Neutrophil (primary cell): ENCODE results near the gene SLC12A9.

Experiments used
- H3K27ac ChIP-seq: fragments of 200-600 bp; sonication (generic); 2 replicates; pipeline ENCODE4 v1.5.1; 2016; ENCODE audit warnings: mild to moderate bottlenecking, moderate library complexity
- H3K27me3 ChIP-seq: fragments of 200-600 bp; sonication (generic); 2 replicates; pipeline ENCODE4 v1.6.0; 2016; ENCODE audit warnings: mild to moderate bottlenecking
- H3K36me3 ChIP-seq: fragments of 200-600 bp; sonication (generic); 2 replicates; pipeline ENCODE4 v1.5.1; 2017
- H3K4me1 ChIP-seq, 2 experiments: fragments of 200-600 bp in 1 of 2; sonication (generic) in 1 of 2; 1 replicate in 1 of 2; 2 replicates in 1 of 2; pipeline versions ENCODE4 v1.5.1 to v1.6.1; 2013 to 2016; ENCODE audit warnings: low read depth in 1 of 2, low read length in 1 of 2, mild to moderate bottlenecking in 1 of 2, moderate library complexity in 1 of 2; ENCODE audit not compliant: control insufficient read depth in 1 of 2, insufficient read depth in 1 of 2
- H3K4me3 ChIP-seq, 2 experiments: fragments of 200-600 bp in 1 of 2; sonication (generic) in 1 of 2; 1 replicate in 1 of 2; 2 replicates in 1 of 2; pipeline ENCODE4 v1.5.1; 2013 to 2016; ENCODE audit warnings: low read depth in 1 of 2, low read length in 1 of 2, mild to moderate bottlenecking in 1 of 2, moderate library complexity in 1 of 2
- H3K9me3 ChIP-seq: fragments of 200-600 bp; sonication (generic); 2 replicates; pipeline ENCODE4 v1.5.1; 2016
- TF ChIP-seq, protein P1 (sequence below): fragments of 200-600 bp; sonication (generic); IDR thresholded peaks from 2 replicates; pipeline ENCODE4 v1.5.1; 2016; ENCODE audit warnings: antibody characterized with exemption

SLC12A9 gene

DNA sequence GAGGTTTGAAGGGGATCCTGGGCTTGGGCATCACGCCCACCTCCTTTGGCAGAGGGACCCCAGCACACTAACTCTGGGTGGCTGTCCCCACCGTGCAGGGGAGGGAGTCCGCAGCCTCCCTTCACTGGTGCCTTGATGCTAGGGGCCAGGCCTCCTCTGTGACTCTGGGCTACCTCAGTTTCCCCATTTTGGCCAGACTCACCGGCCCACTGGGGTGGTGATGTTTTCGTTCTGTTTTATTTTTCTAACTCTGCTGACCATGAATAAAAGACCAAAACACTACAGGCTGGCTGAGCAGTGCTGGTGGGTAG is 14.2 kb downstream of the SLC12A9 start:
- Histone ChIP-seq H3K27ac (peak overlapping the region; percentile 36), H3K4me1 (peaks cover 28 to 38% of the 10 kb centered on the region in 2 experiments), H3K4me3 (peak overlapping the region; percentile 51 to 58), H3K27me3 (no peaks in the 10 kb centered on the region), H3K9me3 (no peaks in the 10 kb centered on the region), H3K36me3 (peaks cover 58% of the 10 kb centered on the region)
- TF ChIP-seq, protein P1, sequence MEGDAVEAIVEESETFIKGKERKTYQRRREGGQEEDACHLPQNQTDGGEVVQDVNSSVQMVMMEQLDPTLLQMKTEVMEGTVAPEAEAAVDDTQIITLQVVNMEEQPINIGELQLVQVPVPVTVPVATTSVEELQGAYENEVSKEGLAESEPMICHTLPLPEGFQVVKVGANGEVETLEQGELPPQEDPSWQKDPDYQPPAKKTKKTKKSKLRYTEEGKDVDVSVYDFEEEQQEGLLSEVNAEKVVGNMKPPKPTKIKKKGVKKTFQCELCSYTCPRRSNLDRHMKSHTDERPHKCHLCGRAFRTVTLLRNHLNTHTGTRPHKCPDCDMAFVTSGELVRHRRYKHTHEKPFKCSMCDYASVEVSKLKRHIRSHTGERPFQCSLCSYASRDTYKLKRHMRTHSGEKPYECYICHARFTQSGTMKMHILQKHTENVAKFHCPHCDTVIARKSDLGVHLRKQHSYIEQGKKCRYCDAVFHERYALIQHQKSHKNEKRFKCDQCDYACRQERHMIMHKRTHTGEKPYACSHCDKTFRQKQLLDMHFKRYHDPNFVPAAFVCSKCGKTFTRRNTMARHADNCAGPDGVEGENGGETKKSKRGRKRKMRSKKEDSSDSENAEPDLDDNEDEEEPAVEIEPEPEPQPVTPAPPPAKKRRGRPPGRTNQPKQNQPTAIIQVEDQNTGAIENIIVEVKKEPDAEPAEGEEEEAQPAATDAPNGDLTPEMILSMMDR = no peak

DNA sequence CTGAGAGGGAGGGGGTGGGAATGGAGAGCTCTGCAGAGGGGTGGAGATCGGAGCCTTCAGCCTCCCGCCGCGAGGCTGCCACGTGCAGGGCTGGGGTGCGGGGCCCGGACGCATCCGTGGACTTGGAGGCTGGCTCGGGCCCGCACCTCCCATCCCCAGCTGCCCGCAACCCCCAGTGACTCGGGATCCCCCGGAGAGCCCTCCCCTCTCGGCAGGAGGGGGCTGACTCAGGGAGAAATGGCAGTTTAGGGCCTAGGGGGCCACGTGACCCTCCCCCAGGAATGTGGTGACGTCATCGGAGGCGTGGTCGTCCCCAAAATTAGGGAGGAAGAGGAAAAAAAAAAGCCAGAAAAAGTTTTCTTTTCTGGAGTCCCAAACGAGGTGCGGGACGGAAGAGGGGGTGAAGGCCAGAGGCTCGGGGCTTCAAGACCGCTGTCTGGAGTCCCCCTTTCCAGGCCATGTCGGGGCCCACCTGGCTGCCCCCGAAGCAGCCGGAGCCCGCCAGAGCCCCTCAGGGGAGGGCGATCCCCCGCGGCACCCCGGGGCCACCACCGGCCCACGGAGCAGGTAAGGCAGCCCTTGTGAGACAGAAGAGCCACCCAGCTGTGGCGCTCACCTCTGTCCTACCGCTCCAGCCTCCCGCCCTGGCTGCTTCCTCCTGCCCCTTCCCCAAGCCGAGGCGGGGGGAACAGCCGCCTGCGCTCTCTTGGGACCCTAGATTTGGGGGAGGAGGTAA is 14.7 kb downstream of the SLC12A9 start, which contains the start of gene TRIP6:
Gene TRIP6 (plus strand): TSS at position 348 of the 736 bp plus-strand sequence. CDS start 111 bp downstream, at position 459.
- H3K27ac ChIP-seq = peak within 1 kb of the TSS; percentile 36
- peaks cover 55% of the 10 kb centered on the region for H3K36me3 ChIP-seq
- no peaks in the 10 kb centered on the region for H3K27me3 ChIP-seq
- peak within 1 kb of the TSS; percentile 51 to 58 for H3K4me3 ChIP-seq
- TF ChIP-seq, protein P1 = no peak
- no peaks in the 10 kb centered on the region for H3K9me3 ChIP-seq
- peaks cover 28 to 38% of the 10 kb centered on the region in 2 experiments for H3K4me1 ChIP-seq

DNA sequence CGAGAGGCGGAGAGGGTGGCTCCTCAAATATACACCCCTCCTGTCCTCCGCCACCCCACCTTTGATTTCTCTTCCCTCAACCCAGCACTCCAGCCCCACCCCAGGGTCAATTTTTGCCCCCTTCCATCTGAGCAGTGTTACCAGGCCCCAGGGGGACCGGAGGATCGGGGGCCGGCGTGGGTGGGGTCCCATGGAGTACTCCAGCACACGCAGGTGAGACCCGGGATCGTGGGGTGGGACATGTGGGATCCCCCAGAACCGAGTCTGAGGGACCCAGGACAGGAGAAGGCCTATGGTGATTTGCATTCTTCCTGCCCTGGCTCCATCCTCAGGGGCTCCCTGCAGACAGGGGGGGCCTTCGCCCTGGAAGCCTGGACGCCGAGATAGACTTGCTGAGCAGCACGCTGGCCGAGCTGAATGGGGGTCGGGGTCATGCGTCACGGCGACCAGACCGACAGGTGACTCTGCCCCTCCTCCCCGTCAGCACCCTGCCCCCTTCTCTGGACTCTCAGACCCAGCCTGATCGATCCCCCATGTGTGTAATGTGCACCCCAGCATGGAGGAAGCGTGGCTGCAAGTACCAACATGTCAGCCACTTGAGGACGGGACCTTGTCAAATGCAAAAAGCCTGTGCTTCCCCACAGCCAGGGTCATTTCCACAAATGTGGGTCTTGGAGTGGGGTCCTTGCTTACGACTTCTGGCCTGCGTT is 15.4 kb downstream of the SLC12A9 start:
- H3K27ac ChIP-seq = peak overlapping the region; percentile 32
- H3K4me3 ChIP-seq = peak overlapping the region; percentile 51 to 58
- TF ChIP-seq, protein P1 = no peak
- H3K4me1 ChIP-seq = peaks cover 28 to 38% of the 10 kb centered on the region in 2 experiments
- H3K9me3 ChIP-seq = no peaks in the 10 kb centered on the region
- H3K27me3 ChIP-seq = no peaks in the 10 kb centered on the region
- H3K36me3 ChIP-seq = peaks cover 50% of the 10 kb centered on the region

DNA sequence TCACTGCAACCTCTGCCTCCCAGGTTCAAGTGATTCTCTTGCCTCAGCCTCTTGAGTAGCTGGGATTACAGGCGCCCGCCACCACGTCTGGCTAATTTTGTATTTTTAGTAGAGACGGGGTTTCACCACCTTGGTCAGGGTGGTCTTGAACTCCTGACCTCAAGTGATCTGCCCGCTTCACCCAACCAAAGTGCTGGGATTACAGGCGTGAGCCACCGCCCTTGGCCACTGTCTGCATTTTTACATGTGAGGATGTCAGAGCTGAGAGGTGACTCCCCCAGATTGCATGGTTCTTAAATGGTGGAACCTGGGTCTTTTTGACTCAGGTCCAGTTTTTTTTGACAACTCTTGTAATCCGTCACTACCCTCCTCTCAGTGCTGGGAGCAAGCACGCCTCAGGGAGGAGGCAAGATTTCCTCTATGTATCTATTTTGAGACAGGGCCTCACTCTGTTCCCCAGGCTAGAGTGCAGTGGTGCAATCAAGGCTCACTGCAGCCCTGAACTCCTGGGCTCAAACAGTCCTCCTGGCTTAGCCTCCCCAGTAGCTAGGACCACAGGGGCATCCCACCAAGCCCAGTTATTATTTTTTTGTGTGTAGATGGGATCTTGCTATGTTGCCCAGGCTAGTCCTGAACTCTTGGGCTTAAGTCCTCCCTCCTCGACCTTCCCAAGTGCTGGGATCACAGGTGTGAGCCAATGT is 21.2 kb downstream of the SLC12A9 start:
- Histone ChIP-seq H3K9me3 (no peaks in the 10 kb centered on the region), H3K36me3 (peaks cover 30% of the 10 kb centered on the region), H3K27ac (peak overlapping the region; percentile 94), H3K4me1 (peaks cover 26 to 27% of the 10 kb centered on the region in 2 experiments), H3K27me3 (no peaks in the 10 kb centered on the region), H3K4me3 (peak overlapping the region; percentile 92 to 100)
- TF ChIP-seq, protein P1 = no peak

DNA sequence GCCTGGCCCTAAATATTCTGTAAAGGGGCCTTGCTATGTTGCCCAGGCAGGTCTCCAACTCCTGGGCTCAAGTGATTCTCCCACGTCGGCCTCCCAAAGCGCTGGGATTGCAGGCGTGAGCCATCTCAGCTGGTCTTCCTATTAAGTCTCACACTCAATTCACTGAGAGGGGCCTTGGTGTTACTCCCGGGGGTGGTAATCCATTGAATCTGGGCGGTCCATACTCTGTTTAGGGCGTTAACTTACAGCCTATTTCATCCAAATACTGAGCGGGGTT is 21.7 kb downstream of the SLC12A9 start:
- peak overlapping the region; percentile 92 to 100 for H3K4me3 ChIP-seq
- H3K27me3 ChIP-seq = no peaks in the 10 kb centered on the region
- peaks cover 35% of the 10 kb centered on the region for H3K36me3 ChIP-seq
- TF ChIP-seq, protein P1 = no peak
- H3K9me3 ChIP-seq = no peaks in the 10 kb centered on the region
- peak overlapping the region; percentile 94 for H3K27ac ChIP-seq
- H3K4me1 ChIP-seq = peaks cover 23 to 26% of the 10 kb centered on the region in 2 experiments
